ENCODE measurements around the gene PDK1.
A peak's percentile ranks its signal among the peaks of the same experiment; 100 is the strongest.
"Not testable (repeated sequence)": the region's sequence is repeated elsewhere in the genome, so short reads cannot be mapped to it uniquely, and the experiment has no call there.

PDK1 gene

DNA sequence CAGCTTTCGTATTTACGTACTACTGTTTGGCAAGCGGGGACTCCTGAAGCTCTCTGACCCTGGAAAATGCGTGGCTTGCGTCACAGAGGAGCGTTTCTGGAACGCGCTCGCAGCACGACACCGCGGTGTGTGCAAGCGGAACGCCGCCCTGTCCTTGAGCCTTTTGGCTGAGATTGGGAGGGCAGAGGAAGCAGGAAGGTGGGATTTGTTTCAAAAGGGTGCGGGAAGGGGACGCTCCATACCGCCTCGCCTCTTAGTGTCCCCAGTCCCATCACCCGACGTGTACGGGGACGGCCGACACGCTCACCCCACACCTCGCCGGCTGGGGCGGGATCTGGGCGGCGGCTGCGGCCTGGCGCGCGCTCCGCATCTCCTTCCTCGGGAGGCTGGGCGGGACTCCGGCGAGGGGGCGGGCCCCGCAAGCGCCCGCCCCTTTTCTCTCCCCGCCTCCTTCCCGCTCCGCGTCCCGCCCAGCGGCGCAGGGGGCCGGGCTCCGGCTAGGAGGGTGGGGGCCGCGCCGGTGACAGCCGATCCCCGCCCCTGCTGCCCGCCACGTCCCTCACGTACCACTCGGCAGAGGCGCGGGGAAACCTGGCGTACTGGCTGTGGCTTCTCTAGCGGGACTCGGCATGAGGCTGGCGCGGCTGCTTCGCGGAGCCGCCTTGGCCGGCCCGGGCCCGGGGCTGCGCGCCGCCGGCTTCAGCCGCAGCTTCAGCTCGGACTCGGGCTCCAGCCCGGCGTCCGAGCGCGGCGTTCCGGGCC lies at the start of gene PDK1:
PDK1 (plus strand) TSS at position 569 of the 762 bp plus-strand sequence; CDS start at position 630, 61 bp downstream.
- DNase-seq (ENCODE audit: low read depth in 2 of 2, low spot score in 1 of 2): peak; percentile 72 to 80

GRCh38 chr2:172507199-172507598 lies 48.7 kb upstream of the PDK1 start:
- no peak for DNase-seq (ENCODE audit: low read depth in 2 of 2, low spot score in 1 of 2)

DNA sequence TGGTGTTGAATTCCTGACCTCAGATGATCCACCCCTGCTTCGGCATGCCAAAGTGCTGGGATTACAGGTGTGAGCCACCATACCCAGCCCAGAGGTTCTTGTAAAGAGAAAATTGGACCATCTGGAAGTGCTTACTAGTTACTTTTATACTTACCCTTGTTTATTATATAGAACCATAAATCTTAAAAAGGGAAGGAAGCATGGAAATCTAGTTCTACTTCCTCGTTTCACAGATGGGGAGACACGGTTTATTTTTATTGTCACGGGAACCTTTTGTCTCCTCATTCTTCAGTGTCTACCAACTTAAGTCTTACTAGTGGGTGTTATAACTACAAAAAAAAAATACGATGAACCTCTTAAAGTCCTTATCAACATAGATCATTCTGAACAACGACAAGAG lies 45.8 kb upstream of the PDK1 start:
- no peak for DNase-seq (ENCODE audit: low read depth in 2 of 2, low spot score in 1 of 2)

GRCh38 chr2:172510548-172510947 lies 45.3 kb upstream of the PDK1 start:
- no peak for DNase-seq (ENCODE audit: low read depth in 2 of 2, low spot score in 1 of 2)

GRCh38 chr2:172512810-172513523 lies 42.9 kb upstream of the PDK1 start:
- DNase-seq (ENCODE audit: low read depth in 2 of 2, low spot score in 1 of 2): no peak

- DNase-seq (ENCODE audit: low read depth in 2 of 2, low spot score in 1 of 2): no peak
These were observed 42.4 kb upstream of the PDK1 start for GRCh38 chr2:172513524-172513900.

GRCh38 chr2:172513935-172514586 lies 41.8 kb upstream of the PDK1 start:
- no peak for DNase-seq (ENCODE audit: low read depth in 2 of 2, low spot score in 1 of 2)

- no peak for DNase-seq (ENCODE audit: low read depth in 2 of 2, low spot score in 1 of 2)
These were observed 39.6 kb upstream of the PDK1 start for GRCh38 chr2:172516299-172516698.

DNA sequence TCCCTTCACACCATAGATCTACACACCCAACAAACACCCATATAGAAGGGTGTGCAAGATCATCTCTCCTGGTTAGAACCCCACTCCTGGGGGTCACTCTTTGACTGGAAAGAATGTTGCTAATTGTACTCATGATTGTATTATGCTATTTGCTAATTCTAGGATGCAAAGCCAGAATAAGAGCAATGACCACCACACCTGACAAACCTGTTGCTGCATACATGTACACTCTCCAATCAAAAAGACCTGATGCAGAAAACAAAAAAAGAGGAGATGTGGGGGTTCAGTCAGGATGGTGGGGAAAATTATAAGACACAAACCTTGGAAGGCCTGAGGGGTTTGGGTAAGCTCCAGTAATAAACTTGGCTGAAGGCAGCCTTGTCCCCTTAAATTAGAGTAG lies 36.9 kb upstream of the PDK1 start:
- no peak for DNase-seq (ENCODE audit: low read depth in 2 of 2, low spot score in 1 of 2)

DNA sequence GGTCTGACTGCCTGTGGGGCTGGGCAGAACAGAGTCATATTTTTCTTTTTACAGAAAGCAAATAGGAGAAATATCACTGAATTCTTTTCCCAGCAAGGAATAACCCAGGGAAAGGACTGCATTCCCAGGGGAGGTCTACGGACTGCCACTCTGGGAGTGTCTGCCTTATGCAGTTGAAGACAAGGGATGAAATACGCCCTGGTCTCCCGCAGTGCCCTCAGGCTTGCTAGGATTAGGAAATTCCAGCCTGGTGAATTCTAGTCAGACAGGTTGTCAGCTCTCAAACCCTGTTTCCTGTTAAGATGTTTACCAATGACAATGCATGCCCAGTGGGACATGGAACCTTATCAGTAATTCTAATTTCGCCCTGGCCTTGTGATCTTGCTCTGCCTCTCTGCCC lies 30.3 kb upstream of the PDK1 start:
- no peak for DNase-seq (ENCODE audit: low read depth in 2 of 2, low spot score in 1 of 2)

- no peak for DNase-seq (ENCODE audit: low read depth in 2 of 2, low spot score in 1 of 2)
These were observed 24.6 kb upstream of the PDK1 start for GRCh38 chr2:172531309-172531708.

DNA sequence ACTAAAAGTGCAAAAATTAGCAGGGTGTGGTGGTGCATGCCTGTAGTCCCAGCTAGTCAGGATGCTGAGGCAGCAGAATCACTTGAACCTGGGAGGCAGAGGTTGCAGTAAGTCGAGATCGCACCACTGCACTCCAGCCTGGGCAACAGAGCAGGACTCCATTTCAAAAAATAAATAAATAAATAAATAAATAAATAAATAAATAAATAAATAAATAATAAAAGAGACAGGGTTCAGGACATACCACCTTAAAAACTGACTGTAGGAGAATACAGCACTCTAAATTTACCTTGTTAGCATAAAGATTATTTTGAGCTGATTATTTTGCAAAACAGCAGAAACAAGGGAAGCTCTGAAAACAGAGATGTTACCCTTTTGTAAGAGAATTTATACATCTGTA lies 23.4 kb upstream of the PDK1 start:
- DNase-seq (ENCODE audit: low read depth in 2 of 2, low spot score in 1 of 2): not testable (repeated sequence)

- no peak for DNase-seq (ENCODE audit: low read depth in 2 of 2, low spot score in 1 of 2)
These were observed 22.2 kb upstream of the PDK1 start for GRCh38 chr2:172533687-172534086.

- DNase-seq (ENCODE audit: low read depth in 2 of 2, low spot score in 1 of 2): no peak
These were observed 20.8 kb upstream of the PDK1 start for GRCh38 chr2:172535119-172535518.

DNA sequence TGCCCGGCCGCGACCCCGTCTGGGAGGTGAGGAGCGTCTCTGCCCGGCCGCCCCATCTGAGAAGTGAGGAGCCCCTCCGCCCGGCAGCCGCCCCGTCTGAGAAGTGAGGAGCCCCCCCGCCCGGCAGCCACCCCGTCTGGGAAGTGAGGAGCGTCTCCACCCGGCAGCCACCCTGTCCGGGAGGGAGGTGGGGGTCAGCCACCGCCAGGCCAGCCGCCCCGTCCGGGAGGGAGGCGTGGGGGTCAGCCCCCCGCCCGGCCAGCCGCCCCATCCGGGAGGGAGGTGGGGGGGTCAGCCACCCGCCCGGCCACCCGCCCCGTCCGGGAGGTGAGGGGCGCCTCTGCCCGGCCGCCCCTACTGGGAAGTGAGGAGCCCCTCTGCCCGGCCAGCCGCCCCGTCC lies 18.0 kb upstream of the PDK1 start:
- not testable (repeated sequence) for DNase-seq (ENCODE audit: low read depth in 2 of 2, low spot score in 1 of 2)

- no peak for DNase-seq (ENCODE audit: low read depth in 2 of 2, low spot score in 1 of 2)
These were observed 16.1 kb upstream of the PDK1 start for GRCh38 chr2:172539767-172540166.

DNA sequence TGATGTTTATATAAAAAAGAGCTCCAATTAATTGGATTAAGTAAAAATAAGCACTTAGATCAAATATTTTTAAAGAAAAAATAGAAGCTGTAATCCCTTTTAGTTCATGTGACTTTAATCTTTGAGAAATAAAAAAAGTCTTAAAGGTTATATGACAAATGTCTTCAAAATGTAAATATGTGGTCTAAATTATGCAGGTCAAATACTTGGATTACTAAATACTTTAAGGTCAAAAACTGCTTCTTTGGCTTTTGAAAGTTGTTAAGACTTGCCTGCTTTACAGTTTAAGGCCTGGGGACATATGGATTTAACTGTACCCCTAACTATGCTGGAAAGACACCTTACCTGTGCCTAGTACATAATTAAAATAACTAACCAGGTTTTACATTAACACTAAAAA lies 15.5 kb upstream of the PDK1 start:
- no peak for DNase-seq (ENCODE audit: low read depth in 2 of 2, low spot score in 1 of 2)

- DNase-seq (ENCODE audit: low read depth in 2 of 2, low spot score in 1 of 2): no peak
These were observed 10.3 kb upstream of the PDK1 start for GRCh38 chr2:172545408-172546075.

DNA sequence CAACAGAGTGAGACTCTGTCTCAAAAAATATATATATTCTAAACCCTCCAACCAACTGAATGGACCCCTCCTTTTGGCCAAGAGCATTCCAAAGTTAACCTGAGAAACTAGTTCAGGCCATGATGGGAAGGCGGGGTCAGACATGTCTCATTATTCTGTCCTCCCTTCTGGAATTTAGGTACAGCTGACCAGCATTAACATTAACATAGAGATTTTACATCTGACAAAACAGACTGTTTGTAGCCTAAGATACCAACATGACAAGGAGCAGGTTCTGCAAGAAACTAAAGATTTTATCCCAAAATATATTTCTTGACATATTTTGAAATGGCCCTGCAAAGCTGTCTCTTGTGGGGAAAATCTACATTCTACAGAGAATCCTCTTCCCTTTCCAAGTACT lies 6.8 kb upstream of the PDK1 start:
- no peak for DNase-seq (ENCODE audit: low read depth in 2 of 2, low spot score in 1 of 2)

GRCh38 chr2:172549802-172550201 lies 6.1 kb upstream of the PDK1 start:
- DNase-seq (ENCODE audit: low read depth in 2 of 2, low spot score in 1 of 2): not testable (repeated sequence)

GRCh38 chr2:172550419-172550818 lies 5.5 kb upstream of the PDK1 start:
- no peak for DNase-seq (ENCODE audit: low read depth in 2 of 2, low spot score in 1 of 2)

DNA sequence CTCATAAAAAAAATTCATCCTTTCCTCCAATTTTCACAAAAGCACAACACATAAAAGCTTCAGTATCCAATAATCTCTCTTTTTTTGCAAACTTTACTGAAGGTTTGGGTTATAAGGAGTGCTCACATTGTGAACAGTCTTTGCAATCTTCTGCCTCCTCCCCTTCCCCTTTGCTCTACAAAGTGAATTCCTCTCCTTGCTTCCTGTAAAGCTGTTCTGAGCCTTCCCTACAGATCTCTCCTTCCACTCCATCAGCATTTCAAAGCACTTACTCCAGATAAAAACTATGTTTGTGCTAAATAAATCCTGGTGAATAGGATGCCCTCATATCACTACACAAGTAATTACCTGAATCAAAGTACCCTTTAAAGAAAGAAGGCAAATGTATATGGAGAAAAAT lies 4.6 kb upstream of the PDK1 start:
- DNase-seq (ENCODE audit: low read depth in 2 of 2, low spot score in 1 of 2): no peak

Measured in stimulated activated CD8-positive, alpha-beta memory T cell treated with anti-CD3 and anti-CD28 coated beads, Interleukin-4, amount 100 ng/mL, for 4 hours (primary cell).